GM21360 (cell line): ENCODE measurements around the gene LRRC4.

Experiments
- ATAC-seq: cut with Tn5 transposase; IDR thresholded peaks from one replicate; pipeline ENCODE4 v1.9.1; 2021; ENCODE audit warnings: mild to moderate bottlenecking, moderate library complexity; ENCODE audit not compliant: unreplicated experiment

The LRRC4 gene

DNA sequence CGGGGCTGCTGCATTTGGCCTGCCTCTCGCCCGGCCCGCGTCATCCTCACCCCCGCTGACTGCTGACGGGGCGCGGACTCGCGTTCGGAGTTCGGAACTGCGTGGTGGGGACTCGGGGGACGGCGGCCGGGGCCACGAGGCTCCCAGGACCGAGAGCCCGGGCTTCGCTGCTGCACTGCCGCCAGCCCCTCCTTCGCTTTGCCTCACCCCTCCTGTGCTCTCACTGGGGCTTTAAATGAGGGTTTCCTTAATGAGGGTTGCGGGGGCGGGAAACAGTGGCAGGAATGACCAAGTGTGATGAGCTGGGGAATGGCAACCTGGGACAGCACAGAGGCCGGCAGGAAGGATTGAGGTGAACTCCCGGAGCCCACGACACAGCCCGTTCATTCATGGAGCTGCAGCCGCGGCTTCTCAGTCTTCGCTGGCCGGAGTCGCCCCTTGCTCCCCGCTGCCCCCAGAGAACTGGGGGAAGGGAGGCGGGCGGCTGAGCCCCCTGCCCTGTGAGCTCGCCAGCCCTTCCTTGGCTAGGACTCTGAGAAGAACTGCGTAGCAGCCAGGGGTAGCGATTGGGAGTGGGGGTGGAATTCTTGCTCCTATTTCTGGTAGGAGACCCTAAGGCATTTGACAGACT lies 1.5 kb upstream of the LRRC4 start:
- no peak for ATAC-seq

DNA sequence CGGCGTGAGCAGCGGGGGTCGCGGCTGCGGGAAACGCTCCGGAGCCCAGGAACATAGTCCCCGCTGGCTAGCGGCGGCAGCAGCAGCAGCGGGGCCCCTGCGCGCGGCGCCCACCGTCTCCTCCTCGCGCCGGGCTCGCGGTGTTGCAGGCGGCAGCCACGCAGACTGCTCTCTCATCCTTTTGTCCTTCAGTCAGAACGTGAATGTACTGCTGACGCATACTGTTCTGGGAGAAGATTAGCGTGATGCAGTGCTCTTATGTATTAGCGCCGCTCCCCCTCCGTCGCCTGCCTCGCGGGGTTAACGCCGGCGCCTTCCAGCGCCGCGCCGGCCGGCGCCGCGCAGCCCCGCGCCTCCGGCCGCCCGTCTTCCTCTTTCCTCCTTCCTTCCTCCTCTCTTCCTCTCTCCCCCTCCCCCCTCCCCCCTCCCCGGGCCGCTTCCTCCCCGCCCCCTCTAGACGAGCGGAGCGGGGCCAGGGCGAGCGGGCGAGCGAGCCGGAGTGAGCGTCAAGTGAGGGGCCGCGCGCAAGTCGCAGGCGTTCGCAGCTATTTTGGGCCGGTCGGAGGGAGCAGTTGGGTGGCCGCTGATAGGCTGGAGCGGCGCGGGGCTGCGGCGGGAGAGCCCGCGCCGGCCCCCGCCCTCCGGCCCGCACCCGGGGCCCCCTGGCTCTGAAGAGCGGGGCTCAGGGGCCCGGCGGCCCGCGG lies 816 bp upstream of the LRRC4 start:
- ATAC-seq, result peak; percentile 69

DNA sequence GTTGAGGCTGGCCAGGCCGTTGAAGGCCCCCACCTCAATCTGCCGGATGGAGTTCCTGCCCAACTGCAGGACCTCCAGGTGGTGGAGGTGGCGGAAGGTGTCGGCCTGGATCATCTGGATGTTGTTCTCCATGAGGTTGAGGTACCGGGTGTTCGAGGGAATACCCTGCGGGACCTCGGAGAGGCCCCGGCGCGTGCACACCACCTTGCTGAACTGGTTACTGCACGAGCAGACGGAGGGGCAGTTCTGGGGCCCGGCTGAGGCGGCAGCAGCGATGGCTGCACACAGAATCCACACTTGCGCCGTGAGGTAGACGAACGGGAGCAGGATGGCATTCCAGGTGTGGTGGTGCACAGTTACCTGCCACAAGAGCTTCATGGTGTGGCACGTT lies 979 bp downstream of the LRRC4 start:
- no peak for ATAC-seq

DNA sequence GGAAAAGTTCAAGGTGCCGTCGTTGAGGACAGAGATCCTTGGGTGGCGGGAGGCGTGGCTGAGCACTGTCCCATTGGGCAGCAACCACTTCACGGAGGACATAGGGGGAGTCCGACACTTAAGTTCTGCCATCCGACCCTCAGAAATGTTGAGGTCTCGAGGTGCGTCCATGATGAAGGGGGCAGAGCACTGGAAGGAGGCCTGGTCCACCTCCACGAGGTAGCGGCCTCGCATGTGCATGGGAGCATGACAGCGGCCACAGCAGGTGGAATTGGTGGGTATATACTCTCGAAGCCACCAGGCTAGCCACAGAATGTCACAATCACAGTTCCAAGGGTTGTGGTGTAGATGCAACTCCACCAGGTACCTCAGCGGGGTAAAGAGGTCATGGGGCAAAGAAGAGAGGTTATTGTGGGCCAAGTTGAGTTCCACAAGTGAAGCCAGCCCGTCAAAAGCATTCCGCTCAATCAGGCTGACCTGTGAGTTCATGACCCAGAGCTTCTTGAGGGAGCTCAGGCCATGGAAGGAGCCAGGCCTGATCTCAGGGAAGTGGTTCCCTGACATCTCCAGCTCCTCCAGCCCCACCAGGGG lies 1.7 kb downstream of the LRRC4 start:
- ATAC-seq, result no peak

DNA sequence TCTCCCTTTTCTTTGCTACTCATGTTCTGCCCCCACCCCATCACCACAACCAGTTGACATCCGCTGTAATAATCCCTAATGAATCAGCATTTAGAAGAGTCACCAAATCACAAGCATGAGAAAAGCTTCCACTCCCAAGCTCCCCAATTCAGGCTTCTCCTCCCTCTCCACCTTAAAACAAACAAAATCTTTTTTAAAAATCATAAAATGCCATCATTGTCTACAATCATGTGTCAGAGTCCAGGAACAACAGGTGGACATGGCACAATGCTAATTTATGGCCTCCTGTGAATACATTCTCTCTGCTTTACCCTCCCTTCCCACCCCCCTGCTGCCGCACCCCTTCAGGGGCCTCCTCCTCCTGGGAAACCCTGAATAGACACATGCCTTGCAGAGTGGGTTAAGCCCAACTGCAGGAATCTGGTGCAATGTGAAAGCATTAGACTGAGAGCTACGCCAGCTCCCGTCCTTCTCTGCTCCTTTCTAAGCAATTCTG lies 3.7 kb downstream of the LRRC4 start:
- ATAC-seq, result no peak

DNA sequence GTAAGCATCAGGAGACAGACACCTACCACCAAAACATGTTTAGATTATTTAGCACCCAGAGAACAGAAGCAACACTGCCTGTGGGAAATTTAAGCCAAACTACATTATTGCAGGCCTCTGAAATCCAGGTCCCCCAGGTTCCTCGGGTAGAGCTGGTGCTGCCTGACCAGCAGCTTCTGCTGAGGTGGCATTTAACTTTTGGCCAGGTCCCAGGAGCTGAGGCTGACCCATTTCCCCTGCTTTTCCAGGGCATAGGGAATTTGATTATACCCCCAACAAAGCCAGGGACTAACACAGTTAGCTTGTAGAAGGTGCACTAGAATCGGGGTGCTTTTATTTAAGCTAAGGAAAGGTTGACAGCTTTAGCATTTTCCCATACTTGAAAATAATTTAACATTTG lies 4.7 kb downstream of the LRRC4 start:
- ATAC-seq, result no peak

DNA sequence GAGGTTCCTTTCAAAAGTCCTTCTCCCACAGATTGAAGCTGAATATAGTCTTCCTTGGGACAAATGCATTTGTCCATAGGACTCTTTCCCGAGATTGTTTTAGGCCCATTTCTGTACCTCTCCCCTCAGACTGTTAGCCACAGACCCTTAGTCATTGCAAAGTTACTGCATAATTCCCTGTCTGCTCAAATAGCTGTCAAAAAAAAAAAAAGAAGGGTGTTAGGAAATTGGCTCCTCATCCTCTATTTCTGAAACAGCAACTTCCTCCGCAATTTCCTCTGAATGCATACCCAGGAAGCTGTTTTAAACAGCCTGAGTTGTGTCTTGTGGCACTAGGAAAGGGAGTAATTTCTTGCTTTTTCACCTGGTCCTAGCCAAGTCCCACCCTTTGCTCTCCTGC lies 5.4 kb downstream of the LRRC4 start:
- ATAC-seq, result no peak

DNA sequence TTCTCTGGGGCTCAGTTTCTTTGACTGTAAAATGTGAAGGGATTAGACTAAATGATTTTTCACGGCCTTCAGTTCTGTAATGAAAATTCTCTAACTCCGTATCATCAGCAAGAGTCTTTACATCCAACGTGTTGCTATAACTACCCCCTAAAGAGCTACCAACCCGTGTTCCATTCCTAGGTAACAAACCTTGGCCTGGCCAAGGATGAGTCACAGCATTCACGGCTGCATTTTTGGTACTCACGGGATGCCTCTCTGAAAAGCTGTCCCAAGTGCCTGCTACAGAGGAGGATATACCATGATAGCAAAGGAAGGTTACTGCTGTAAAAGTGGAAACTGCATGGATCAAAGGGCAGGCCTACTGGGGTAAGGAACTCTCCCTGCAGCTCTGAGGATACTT lies 5.9 kb downstream of the LRRC4 start:
- ATAC-seq, result no peak

DNA sequence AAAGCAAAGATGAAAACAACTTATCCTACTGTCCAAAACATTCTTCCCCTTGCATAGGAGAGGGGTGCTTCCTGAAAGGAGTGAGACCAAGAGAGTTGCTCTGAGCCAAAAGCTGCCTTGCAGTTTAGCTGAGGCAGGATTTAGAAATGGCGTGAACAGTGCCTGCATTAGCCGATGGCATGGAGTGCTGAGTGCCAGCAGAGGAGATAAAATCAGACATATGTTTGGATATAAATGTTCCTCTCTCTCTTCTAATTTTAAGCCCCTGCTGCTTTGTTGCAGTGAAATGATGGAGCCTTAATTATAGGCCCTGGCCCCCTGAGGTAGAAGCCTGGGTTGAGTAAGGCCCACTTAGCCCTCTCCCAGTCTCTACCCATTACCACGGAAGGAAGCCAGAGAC lies 7.1 kb downstream of the LRRC4 start:
- no peak for ATAC-seq

DNA sequence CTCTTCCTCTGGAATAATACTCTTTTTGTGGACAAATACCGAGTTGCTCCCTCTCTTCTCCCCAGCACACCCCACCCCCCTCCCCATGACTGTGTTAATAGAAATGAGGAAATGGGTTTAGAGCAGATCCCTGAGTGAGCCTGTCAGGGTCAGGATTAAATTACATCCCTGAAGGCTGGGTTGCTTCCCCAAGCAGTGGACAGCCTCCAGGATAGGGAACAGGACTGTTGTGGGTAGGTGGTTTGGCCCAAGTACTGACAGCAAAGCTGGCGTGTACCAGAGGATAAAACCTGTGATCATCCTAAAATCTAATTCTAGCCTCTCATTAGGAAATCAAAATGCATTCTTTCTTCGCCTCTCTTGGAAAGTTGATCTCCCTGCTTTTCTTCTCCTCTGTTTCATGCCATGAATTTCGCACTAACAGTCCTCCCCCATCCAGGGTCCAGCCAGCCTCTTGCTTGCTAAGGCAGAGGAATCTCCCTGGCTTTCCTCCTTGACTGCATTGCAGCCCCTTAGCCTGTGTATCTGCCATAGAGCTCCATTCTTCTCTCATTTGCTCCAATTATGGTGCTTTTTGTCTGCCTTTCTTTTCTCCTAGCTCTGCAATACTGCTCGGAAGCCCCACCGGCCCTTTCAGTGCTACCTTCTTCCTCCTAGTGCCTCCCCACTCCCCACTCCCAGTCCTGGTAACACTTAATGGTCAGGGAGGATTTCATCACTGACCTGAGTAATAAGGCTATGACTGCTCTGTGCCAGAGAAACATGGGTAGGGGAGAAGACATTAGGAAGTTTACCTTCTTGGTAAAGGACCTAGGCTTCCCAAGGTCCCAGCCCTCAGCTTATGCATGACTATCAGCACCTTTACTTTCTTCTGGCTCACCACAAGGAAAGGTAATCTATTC lies 8.4 kb downstream of the LRRC4 start:
- no peak for ATAC-seq

DNA sequence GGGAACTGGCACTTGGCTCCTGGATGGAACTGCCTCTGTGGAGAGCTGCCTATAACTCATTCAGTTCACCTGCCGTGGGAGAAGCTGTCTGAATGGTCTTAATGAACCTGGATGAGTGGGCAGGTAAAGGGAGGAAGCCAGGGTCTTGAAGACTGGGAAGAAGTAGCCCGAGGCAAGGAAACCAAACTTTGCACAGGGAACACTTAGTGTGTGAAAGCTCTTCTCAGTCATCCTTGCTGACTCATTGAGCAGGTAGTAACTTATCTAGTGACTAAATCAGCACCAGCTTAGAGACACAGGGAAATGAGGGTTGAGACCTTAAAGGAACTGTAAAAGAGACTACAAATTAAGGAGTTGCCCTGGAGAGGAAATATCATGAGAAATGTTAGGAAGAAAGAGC lies 9.9 kb downstream of the LRRC4 start:
- no peak for ATAC-seq

DNA sequence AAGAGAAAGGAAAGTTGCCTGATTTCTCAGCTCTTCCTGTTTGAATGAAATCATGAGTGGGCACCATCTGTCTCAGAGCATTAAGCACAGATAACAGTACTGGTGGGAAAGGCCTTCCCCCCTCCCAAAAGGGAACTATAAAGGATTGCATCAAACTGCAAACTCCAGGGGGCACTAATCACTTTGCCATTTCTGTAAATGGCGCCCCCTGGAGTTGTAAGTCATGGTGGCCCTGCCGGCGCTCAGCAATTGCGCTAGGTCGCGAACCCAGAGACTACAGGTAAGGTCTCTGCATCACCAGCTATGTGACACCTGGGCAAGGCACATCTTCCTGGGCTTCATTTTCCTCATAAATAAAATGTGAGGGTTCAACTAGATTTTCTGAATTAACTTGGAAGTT lies 11.1 kb downstream of the LRRC4 start:
- ATAC-seq, result no peak

DNA sequence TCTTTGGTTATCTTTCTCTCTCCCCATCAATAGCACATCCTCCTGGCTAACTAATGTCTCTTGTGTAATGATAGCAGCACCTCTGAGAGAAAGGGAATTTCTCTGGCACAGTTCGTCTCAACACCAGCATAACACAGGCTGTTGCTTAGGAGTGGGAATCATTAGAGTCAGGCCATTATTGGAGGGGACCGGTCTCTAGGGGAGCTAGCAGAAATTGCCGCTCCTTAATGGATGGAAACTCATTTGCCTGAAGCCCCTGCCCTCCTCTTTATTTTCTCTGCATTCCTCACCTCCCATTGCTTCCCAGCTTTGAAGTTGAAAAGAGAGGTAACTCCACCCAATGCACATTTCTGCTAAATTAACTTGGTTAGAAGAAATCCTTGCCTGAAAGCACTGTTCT lies 11.9 kb downstream of the LRRC4 start:
- no peak for ATAC-seq

DNA sequence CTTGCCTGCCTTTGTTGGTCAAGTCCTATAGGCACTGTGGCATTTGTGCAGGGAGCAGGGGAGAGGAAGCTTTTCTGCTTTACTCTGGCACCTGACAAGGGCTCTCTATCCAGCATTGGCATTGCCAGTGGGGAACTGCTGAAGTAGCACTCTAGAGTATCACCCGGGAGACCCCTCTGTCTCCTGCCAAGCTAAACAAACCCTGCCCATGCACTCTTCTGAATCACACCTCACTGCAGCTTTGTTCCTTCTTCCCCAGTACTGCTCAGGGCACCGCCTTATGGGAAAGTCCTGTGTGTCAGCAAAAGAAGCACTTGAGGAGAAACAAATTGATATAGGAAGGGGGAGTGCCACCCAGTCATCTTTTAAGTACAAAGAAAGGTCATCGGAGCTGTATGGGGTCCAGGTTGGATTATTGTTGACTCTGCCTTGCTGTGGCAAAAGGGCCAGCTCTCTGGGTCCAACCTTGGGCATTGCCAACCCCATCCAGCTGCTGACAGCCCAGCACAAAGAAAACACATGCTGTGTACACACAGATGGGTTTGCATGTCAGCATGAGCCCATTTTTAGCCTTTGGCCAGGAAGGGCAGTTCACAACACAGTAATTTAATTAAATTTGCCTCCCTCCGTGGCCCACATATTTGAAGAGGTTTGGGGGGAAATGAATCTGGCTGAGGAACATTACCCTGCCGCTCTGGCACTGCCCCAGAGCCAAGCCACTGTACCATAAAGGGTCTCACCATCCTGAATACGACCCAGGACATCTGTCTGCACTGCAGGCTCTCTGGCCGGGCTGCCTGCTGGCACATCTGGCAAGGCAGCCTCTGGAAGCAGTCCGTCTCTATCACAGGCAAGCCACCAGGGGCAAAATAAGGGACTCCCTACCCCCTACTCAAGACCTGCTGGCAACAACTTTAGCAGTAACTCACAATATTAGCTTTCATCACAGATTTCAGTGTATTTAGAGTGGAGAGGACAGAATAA lies 13.1 kb downstream of the LRRC4 start:
- ATAC-seq, result no peak

DNA sequence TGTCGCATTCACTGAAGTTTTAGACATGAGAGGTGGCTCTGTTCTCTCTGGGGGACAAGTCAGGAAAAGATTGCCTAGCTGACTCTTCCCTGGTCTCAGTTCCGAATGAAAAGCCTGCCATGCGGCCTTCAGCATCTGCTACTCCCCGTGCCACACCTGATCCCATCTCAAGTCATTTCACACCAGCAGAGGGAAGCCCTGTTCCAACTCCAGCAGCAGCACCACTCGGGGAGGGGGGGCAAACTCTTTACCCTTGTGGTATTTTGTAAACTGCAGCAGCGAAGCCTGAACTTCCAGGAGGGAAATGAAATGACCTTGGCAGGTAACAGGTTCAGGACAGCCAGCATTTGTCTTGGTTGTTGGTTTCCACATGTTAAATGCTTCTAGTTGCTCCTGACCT lies 13.8 kb downstream of the LRRC4 start:
- no peak for ATAC-seq

DNA sequence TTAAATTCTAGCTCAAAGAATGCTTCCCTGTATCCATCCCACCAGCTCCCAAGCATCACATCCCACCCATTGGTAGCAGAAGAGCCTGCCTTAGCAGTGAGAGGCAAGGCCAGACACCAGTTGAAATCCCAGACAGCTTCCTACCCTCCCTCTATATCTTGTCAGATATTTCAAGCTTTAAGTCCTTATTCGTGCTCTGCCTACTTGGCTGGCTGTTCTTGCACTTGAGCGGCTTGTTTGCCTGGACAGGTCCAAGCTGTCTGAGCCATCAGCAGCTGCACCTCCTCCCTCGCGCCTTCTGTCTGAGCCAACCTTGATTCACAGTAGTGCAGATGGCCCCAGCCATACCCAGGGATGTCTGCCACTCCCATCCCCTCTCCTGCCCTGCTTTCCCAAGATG lies 16.4 kb downstream of the LRRC4 start:
- ATAC-seq, result no peak

DNA sequence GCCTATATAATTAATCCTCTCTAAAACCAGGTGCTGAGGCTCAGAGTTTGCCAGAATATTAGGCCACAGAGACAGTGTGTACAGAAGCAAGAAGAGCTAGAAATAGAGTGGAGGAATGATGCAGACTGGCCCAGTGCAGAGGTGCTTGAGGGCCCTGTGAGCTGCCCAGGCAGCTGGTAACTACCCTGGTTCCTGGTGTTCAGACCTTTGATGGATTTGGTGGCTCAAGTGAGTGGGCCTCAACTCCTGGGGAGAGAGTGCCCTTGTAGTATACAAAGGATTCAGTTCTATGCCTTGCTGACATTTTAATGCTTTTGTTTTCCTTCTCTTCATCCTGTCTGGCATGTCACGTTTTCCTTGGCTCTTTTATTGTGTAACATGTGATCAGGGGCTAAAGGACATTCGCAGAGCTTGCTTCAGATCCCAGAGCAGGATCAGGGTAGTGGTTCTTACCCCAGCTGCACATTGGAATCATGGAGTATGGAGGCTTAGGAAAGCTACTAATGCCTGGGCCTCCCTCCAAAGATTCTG lies 20.0 kb downstream of the LRRC4 start:
- ATAC-seq, result no peak

DNA sequence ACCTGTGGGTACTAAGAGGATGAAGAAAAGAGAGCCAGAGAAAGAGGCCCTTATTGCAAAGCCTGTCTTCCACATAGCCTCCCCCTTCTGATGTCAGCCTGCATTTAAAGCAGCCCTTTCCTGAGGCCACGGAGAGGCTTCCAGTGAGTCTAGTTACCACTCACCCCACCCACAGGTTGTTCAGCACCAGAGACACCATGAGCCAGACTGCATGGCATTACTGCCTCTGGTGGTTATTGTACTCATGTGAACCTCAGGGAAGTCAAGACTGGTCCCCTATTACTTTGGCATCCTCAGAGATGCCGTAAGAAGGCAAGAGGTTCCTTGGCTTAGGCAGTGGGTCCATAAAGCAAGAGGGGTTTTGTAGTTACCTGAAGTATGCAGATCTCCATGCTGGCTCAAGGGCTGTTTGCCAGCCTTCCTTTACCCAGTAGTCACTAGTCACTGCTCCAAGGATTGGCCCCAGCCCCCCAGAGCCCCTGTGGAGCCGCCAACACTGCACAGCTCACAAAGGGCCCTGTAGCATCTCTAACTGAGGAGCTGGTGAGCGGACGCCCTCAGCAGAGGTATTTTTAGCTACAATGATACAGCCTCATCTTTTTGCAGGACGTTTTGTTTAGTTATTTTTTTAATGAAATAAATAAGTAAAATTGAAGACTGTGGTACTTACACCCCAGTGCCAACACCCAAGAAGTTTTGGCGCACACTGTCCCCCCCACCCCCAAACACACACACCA lies 20.7 kb downstream of the LRRC4 start:
- ATAC-seq, result no peak

DNA sequence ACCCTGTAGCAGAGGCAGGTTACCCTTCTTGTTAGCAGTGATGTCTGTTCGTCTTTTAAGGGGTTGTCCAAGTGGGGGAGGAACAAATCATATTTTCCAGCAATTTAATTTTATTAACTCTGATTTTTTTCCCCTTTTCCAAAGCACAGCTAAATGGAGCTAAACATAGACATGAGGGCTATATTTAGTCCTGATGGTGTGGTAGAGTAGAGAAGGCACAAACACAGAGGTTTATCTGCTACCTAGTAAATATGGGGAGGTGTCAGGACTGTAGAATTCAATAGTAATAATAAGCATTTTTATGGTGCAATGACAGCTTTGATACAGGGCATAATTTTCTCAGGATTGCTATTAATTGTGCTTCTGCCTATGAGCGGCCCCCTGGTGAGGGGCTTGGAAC lies 22.5 kb downstream of the LRRC4 start:
- no peak for ATAC-seq
